ENCODE results near the gene TGM6. TPM values are rescaled to one million over a fixed set of nuclear protein-coding genes. Genes with fewer than 3 reads are reported as not detected.

TGM6 gene
- total RNA-seq, 1 experiment from 2014 or later, result not detected

- TF ChIP-seq, protein P1, sequence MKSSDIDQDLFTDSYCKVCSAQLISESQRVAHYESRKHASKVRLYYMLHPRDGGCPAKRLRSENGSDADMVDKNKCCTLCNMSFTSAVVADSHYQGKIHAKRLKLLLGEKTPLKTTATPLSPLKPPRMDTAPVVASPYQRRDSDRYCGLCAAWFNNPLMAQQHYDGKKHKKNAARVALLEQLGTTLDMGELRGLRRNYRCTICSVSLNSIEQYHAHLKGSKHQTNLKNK (CRISPR knock-in tag; IDR thresholded peaks at IDR 0.05), result no peak
- no peak for TF ChIP-seq SP1 (CRISPR knock-in tag; conservative IDR thresholded peaks at IDR 0.05)
- TF ChIP-seq ZNF263 (CRISPR knock-in tag; IDR thresholded peaks at IDR 0.05; ENCODE audit: low read depth), result no peak
- TF ChIP-seq ZNF396 (CRISPR knock-in tag; IDR thresholded peaks at IDR 0.05; ENCODE audit: borderline replicate concordance), result no peak
Measured at GRCh38 chr20:2335096-2335870, 45.4 kb upstream of the TGM6 start (continued).

- ATAC-seq (no peak), DNase-seq (ENCODE audit: low spot score) (no peak)
- CTCF ChIA-PET, result interaction anchor here (1.0 kb wide), 1 partner anchor 129 kb away, joined by 3 read pairs; no protein-coding TSS in a partner anchor
- Mint-ChIP-seq H3K4me1 (no peaks in the 10 kb centered on the region), H3K9me3 (no peaks in the 10 kb centered on the region), H3K4me3 (no peak overlapping the region), H3K27me3 (ENCODE audit: low read depth) (no peaks in the 10 kb centered on the region), H3K27ac (no peak overlapping the region), H3K36me3 (no peaks in the 10 kb centered on the region)
- POLR2A ChIA-PET, result no interaction called here
- TF ChIP-seq ATF1 (CRISPR knock-in tag; IDR thresholded peaks at IDR 0.05) (no peak), RORB (CRISPR knock-in tag; IDR thresholded peaks at IDR 0.05) (no peak), EMX1 (CRISPR knock-in tag; IDR thresholded peaks at IDR 0.05) (no peak), GABPB1 (CRISPR knock-in tag; IDR thresholded peaks at IDR 0.05) (no peak), ZNF121 (CRISPR knock-in tag; IDR thresholded peaks at IDR 0.05) (no peak), SMAD3 (CRISPR knock-in tag; IDR thresholded peaks at IDR 0.05; ENCODE audit: borderline replicate concordance) (no peak), PRDM15 (CRISPR knock-in tag; IDR thresholded peaks at IDR 0.05) (no peak), ATF2 (CRISPR knock-in tag; IDR thresholded peaks at IDR 0.05; ENCODE audit: borderline replicate concordance, low read depth) (no peak), TEAD1 (CRISPR knock-in tag; IDR thresholded peaks at IDR 0.05) (no peak), ZNF425 (CRISPR knock-in tag; conservative IDR thresholded peaks at IDR 0.05) (no peak), NFE2L1 (CRISPR knock-in tag; IDR thresholded peaks at IDR 0.05) (no peak), JUN (CRISPR knock-in tag; IDR thresholded peaks at IDR 0.05) (no peak)
- TF ChIP-seq, protein P2, sequence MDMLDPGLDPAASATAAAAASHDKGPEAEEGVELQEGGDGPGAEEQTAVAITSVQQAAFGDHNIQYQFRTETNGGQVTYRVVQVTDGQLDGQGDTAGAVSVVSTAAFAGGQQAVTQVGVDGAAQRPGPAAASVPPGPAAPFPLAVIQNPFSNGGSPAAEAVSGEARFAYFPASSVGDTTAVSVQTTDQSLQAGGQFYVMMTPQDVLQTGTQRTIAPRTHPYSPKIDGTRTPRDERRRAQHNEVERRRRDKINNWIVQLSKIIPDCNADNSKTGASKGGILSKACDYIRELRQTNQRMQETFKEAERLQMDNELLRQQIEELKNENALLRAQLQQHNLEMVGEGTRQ (CRISPR knock-in tag; IDR thresholded peaks at IDR 0.05), result no peak
- TF ChIP-seq, protein P1 (CRISPR knock-in tag; IDR thresholded peaks at IDR 0.05), result no peak
Measured at GRCh38 chr20:2336471-2336870, 44.2 kb upstream of the TGM6 start.

All from WTC11 (cell line).